Mesodermal cell (in vitro differentiated cells): ENCODE data around the gene DCDC1.

Experiments
- H3K27ac ChIP-seq: 2 replicates; pipeline ENCODE4 v1.7.0; 2013; ENCODE audit warnings: mild to moderate bottlenecking, low read depth, low read length, moderate library complexity; ENCODE audit not compliant: severe bottlenecking
- H3K36me3 ChIP-seq: 2 replicates; pipeline ENCODE4 v1.7.1; 2013; ENCODE audit warnings: mild to moderate bottlenecking, low read length, moderate library complexity; ENCODE audit not compliant: control insufficient read depth, insufficient read depth
- H3K4me1 ChIP-seq: one replicate; pipeline ENCODE4 v1.7.1; 2013; ENCODE audit warnings: mild to moderate bottlenecking, low read length; ENCODE audit not compliant: insufficient read depth, control insufficient read depth, poor library complexity, severe bottlenecking
- H3K4me3 ChIP-seq: 2 replicates; pipeline ENCODE4 v1.7.0; 2013; ENCODE audit warnings: low read length, control low read depth, mild to moderate bottlenecking; ENCODE audit not compliant: insufficient read depth, poor library complexity, severe bottlenecking; ENCODE audit errors: extremely low read depth
- H3K9me3 ChIP-seq: 2 replicates; pipeline ENCODE4 v1.7.1; 2013; ENCODE audit warnings: mild to moderate bottlenecking, low read length, moderate library complexity; ENCODE audit not compliant: control insufficient read depth
- WGBS, 2 experiments: methylation state at CpG; one replicate each; pipeline ENCODE4 v1.1.5; 2013; ENCODE audit warnings: missing lambda C conversion rate in 2 of 2; ENCODE audit not compliant: insufficient coverage in 2 of 2; 5-methylcytosine and 5-hydroxymethylcytosine counted together

The DCDC1 gene

DNA sequence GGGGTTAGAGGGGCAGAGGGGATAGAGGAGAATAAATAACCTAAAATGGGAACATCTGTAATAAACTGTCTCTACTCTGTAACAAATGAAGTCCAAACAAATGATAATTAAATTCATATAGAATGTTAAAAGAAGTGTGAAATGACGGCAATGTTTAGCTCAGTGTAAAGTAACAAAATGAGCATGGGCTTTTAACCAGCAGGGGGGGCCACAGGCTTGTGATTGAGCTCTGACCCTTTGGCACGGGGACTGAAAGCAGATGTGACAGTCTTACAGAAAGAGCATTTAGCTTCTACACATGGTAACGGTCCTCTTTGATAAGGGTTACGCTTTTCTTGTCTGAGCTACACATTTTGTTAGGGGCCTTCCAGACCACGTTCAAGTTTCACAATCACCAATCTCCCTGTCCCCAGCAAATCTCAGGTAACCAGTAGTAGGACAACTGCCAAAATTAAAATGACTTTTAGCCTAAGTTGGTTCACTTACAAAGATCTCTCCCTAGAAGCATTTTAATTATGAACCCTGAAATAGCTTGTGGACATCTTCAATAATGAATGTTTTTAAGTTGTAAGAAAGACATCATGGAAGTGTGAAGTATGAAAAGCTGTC is 262.5 kb downstream of the DCDC1 start:
- Histone ChIP-seq H3K4me1 (no peaks in the 10 kb centered on the region), H3K36me3 (no peaks in the 10 kb centered on the region), H3K4me3 (no peak overlapping the region), H3K27ac (no peak overlapping the region), H3K9me3 (no peaks in the 10 kb centered on the region)
- WGBS, 2 experiments: 20 to 21% methylated on average over 5 of the region's 5 CpGs

DNA sequence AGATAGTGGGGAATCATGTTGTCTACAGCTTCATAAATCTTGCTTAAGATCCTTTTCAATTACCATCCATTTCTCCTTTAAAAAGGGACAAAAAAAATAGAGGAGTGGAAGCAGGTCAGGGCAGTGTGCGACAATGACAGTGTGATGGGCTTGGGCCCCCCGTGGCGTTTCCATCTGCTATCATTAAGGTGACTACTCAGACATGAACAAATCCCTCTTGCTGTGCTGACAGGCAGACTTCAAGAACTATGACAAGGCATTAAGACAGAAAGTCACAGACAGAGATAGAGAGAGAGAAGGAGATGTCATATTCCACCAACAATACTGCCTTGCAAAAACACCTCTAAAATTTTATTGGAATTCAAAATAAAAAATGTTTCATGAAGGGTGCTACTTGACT is 263.2 kb downstream of the DCDC1 start:
- Histone ChIP-seq H3K27ac (no peak overlapping the region), H3K9me3 (no peaks in the 10 kb centered on the region), H3K36me3 (no peaks in the 10 kb centered on the region), H3K4me3 (no peak overlapping the region), H3K4me1 (no peaks in the 10 kb centered on the region)
- 39 to 42% methylated on average over 3 of the region's 3 CpGs for WGBS, 2 experiments

DNA sequence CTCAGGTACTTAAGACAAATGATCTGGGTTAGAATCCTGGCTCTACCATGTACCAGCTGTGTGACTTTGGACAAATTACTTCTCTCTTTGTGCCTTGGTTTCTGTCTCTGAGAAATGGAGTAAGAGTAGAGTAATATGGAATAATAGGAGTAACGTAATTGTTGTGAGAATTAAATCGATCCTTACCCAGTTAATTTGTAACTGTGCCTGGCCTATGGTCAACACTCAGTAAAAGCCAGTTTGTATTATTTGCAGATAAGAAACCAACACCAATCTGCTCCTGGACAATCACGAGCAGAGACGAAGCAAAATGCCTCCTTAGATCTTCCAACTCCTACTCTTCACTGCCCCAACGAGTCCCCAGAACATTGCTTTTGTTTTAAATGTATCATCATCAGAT is 266.7 kb downstream of the DCDC1 start:
- no peaks in the 10 kb centered on the region for H3K4me1 ChIP-seq
- no peak overlapping the region for H3K4me3 ChIP-seq
- H3K27ac ChIP-seq: no peak overlapping the region
- H3K9me3 ChIP-seq: no peaks in the 10 kb centered on the region
- no peaks in the 10 kb centered on the region for H3K36me3 ChIP-seq
- 100% methylated on average over 1 of the region's 5 CpGs; no CpG with 5 or more reads in 1 of the 2 experiments for WGBS, 2 experiments

DNA sequence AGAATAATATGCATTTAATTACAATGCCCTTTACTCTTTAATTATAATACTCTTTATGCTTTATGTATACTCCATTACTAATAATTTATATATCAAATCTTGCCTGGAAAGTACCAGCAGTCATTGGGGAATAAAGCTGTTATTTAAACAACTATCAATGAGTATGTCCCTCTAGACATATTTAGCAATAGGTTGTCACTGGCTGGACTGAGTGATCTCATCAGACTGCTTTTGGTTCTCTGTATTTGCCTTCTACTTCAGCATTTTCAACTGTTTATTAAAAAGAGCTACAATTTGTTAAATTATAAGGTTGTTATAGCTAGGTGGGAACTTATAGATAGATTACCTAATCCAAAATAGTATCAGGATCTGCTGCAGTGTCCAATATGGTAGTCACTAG is 267.2 kb downstream of the DCDC1 start:
- H3K4me3 ChIP-seq: no peak overlapping the region
- H3K4me1 ChIP-seq: no peaks in the 10 kb centered on the region
- H3K36me3 ChIP-seq: no peaks in the 10 kb centered on the region
- no peaks in the 10 kb centered on the region for H3K9me3 ChIP-seq
- no peak overlapping the region for H3K27ac ChIP-seq

DNA sequence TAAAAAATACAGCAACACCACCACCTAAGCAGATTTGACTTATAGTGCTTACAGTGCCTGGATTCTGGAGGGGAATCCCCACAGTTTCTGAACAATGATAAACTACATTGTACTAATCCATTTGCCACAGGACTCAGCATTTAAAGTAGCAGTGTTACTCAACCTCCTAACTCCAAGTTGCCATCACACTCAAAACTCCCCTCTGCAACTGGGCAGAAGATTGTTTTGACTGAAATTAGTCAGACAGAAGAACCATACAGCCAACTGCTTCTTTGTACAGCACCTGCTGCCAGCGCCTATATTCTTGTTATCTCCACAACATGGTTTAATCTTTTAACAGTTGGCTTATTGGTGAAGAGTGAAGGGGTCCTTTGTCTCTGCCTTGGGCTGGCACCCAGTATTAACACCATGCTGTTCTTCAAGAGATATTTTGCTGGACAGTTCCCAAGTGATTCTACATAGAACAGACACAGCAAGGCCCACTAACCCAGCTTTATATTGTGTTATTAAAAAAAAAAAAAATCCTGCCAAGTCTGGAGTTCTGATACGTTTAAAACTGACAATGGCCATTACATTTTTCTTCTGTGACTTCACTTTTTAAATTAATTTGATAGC is 273.2 kb downstream of the DCDC1 start:
- Histone ChIP-seq H3K36me3 (no peaks in the 10 kb centered on the region), H3K27ac (no peak overlapping the region), H3K4me3 (no peak overlapping the region), H3K9me3 (no peaks in the 10 kb centered on the region), H3K4me1 (no peaks in the 10 kb centered on the region)
- no CpG with 5 or more reads among the region's 2 CpGs for WGBS, 2 experiments

DNA sequence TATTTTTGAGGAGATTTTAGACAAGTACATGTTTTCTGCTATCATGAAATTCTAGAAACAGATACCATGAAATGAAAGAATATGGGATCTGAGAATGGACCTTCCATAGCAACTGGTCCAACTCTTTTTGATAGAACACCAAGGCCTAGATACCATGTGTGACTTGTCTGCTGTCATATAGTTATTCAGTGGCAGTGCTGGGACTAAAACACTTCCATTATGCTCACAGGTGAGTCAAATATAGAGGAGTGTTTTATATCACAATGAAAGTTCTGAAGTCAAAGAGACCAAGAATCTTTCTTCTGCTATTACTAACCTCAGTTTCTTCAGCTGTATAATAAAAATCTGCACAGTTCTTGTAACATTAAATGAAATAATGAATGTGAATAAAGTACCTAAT is 276.9 kb downstream of the DCDC1 start:
- no peak overlapping the region for H3K27ac ChIP-seq
- no peaks in the 10 kb centered on the region for H3K4me1 ChIP-seq
- H3K4me3 ChIP-seq: no peak overlapping the region
- H3K36me3 ChIP-seq: no peaks in the 10 kb centered on the region
- H3K9me3 ChIP-seq: peaks cover 9% of the 10 kb centered on the region

DNA sequence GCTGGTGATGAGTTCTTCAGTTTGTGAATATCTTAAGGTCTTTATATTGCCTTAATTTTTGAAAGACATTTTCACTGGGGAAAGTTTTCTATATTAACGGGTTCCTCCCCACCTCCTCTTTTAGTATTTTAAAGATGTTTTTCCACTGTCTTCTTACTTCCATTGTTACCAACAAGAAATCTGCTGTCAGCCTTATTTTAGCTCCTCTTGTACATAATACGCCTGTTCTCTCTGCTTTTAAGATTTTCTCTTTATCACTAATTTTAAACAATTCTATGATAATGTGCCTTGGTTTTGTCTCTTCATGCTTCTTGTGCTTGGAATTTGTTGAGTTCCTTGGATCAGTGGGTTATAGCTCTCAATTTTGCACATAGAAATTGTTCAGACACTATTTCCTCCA is 280.4 kb downstream of the DCDC1 start:
- no peak overlapping the region for H3K27ac ChIP-seq
- H3K36me3 ChIP-seq: no peaks in the 10 kb centered on the region
- peaks cover 9% of the 10 kb centered on the region for H3K9me3 ChIP-seq
- whole genome bisulfite sequencing, 2 experiments: no CpG with 5 or more reads among the region's 2 CpGs
- H3K4me3 ChIP-seq: no peak overlapping the region
- no peaks in the 10 kb centered on the region for H3K4me1 ChIP-seq

DNA sequence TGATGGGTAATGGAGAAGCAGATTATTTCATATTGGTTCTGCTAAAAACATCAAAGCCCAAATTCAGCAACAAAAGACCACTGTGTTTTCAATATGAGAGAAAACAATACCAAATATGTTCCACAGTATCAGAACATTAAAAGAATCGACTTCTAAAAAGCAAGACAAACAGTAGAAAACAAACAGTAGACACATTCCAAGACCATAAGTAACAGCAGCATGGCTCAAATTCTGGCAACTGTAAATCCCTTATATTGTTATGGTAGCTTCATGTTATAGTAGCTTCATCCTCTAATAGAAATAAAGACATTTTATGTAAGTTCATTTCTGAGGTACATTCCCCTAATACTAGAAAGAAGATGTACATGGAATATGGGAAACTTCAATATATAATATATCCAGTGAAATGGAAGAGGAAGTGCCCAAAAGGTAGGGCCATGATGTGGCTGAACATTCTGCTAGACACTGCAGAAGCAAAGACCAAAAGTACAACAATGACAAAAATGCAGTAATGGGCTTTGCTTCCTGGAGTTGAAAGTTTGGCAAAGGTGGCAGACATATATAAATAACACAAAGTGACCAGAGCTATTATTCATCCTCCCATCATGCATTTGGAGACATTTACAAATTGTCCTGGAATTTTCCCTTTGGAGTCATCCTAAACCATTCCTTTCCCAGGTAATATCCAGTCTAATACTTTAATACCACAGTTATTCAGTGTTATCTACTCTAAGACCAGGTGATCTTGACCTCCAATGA is 299.9 kb downstream of the DCDC1 start:
- Histone ChIP-seq H3K4me3 (no peak overlapping the region), H3K9me3 (no peaks in the 10 kb centered on the region), H3K4me1 (peaks cover 4% of the 10 kb centered on the region), H3K27ac (no peak overlapping the region), H3K36me3 (no peaks in the 10 kb centered on the region)
- 80% methylated on average over 1 of the region's 1 CpG; no CpG with 5 or more reads in 1 of the 2 experiments for WGBS, 2 experiments

DNA sequence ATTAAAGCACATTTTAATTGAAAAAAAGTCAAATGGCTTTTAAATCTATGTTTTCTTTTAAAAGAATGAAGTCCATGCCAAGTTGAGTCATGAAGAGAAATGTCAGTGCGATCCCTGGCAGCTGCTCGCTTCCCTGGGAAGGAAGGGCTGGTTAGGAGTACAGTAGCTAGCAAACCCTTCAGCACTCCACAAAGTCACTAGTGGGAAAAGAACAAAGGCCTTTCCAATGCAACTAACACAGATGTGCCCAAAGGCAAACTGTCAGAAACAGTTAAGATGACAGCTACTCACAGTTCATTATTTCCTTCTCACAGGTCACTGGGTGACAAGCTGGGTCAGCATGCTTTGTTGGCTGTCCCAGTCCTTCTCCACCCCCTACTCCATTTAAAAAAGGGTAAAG is 308.7 kb downstream of the DCDC1 start:
- H3K9me3 ChIP-seq: no peaks in the 10 kb centered on the region
- no peaks in the 10 kb centered on the region for H3K4me1 ChIP-seq
- no peak overlapping the region for H3K27ac ChIP-seq
- 80 to 92% methylated on average over 2 of the region's 2 CpGs for WGBS, 2 experiments
- H3K4me3 ChIP-seq: no peak overlapping the region
- H3K36me3 ChIP-seq: no peaks in the 10 kb centered on the region

DNA sequence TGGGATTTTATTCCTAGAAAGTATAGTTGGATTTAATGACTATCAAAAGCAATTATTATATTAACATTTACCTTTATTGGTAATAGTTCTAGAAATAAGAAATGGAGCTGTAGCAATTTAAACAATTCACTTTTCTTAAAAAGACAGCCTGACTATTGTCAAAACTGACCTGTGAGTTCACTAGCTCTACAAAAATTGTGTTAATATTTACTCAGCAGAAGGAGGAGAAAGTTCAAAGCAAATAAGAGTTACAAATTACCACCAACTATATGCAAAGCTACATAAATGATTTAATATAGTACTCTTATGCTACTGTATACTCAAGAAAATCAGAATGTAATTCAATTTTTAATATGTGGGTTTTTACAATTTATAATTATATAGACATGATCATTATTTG is 310.0 kb downstream of the DCDC1 start:
- no peaks in the 10 kb centered on the region for H3K36me3 ChIP-seq
- H3K4me3 ChIP-seq: no peak overlapping the region
- no peaks in the 10 kb centered on the region for H3K4me1 ChIP-seq

DNA sequence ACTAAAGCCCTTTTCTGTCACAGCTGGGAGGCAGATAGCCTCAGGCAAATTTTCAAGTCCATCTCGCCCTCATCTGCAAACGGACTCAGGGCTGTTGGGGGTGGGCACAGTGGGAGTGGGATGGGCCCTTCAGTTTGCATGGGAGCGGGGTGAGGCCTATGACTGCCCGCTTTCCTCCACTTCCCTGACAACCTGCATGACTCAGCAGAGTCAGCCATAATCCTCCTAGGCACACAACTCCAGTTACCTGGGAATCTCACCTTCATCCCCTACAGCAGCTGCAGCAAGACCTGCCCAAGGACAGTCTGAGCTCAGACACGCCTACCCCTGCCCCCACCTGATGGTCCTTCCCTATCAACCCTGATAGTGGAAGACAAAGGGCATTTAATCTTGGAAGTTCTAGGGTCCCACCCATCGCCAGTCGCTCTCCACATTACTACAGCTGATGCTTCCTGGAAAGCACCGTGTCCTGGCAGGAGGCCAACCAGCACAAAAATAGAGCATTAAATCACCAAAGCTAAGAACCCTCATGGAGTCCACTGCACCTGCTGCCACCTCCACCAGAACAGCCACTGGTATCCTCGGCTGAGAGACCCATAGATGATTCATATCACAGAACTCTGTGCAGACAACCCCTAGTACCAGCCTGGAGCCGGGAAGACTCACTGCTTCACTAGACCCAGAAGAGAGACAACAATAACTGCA is 319.3 kb downstream of the DCDC1 start:
- Histone ChIP-seq H3K4me3 (no peak overlapping the region), H3K27ac (no peak overlapping the region), H3K36me3 (no peaks in the 10 kb centered on the region), H3K4me1 (no peaks in the 10 kb centered on the region), H3K9me3 (no peaks in the 10 kb centered on the region)
- 87 to 94% methylated on average over 5 to 6 of the region's 10 CpGs for WGBS, 2 experiments

More for the DNA sequence above, 310.0 kb downstream of the DCDC1 start:
- Histone ChIP-seq H3K27ac (no peak overlapping the region), H3K9me3 (no peaks in the 10 kb centered on the region)
